ENCODE results near the gene FBXO47. TPM values are rescaled to one million over a fixed set of nuclear protein-coding genes. Genes with fewer than 3 reads are reported as not detected.
A peak's percentile ranks its signal among the peaks of the same experiment; 100 is the strongest.

FBXO47 gene
- total and polyA plus RNA-seq, 5 donors: not detected

DNA sequence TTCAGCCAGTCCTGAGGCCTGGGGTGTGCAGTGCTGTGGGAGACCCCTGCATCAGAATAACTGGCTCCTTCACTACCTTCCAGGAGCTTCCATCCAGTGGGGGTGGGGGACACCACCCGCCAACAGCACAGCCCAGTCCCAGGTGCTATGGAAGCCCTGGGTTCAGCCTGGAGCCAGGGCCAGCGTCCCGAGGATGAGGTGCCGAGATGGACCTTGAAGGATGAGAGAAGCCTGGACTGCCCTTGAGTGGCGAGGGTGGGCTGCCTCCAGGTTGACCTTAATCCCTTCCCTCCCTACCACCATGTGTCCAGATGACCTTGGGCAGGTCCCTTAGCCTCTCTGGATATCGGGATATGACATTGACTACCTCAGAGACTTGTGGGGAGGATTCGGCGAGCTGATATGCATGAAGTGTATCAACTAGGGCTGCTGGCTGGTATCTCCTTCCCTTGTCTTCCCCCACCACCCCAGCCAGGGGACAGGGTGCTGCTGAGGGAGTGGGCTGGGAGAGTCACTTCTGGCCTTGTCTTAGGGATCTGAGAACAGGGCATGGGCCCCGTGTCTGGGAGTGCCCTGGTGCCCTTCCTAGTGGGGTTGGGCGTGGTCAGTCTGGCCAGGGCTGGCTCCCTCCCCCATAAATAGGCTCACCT lies 56.0 kb downstream of the FBXO47 start:
- intact Hi-C loops (cut with DNase I): no loop called here
- Histone ChIP-seq H3K4me3 (ENCODE audit: low read length) (no peak overlapping the region), H3K27me3 (ENCODE audit: control insufficient read depth, insufficient read depth) (no peaks in the 10 kb centered on the region), H3K4me1 (ENCODE audit: control insufficient read depth, insufficient read depth, low read length) (peaks cover 15% of the 10 kb centered on the region), H3K9me3 (ENCODE audit: control insufficient read depth, low read length) (no peaks in the 10 kb centered on the region), H3K27ac (ENCODE audit: low read length) (no peak overlapping the region)
- WGBS: 81% methylated on average over 10 of the region's 10 CpGs
- no peak for ATAC-seq
- DNase-seq: peak in 2 of 3 donors; percentile 18 to 41

DNA sequence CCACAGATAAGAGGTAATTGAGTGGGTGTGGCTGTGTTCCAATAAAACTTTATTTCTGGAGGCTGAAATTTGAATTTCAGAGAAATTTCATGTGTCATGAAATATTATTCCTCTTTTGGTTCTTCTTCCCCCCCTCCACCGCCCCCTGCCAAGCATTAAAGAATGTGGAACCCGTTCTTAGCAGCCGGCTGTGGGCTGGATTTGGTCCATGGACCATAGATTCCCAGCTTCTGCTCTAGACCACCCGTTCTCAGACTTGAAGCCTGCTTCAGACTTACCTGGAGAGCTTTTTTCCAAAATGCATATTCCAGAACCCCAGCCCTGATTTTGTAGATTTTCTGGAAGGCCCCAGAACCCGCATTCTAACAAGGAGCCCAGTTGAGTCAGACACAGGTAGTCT lies 56.9 kb downstream of the FBXO47 start:
- peaks cover 15% of the 10 kb centered on the region for H3K4me1 ChIP-seq (ENCODE audit: control insufficient read depth, insufficient read depth, low read length)
- H3K27me3 ChIP-seq (ENCODE audit: control insufficient read depth, insufficient read depth): no peaks in the 10 kb centered on the region
- intact Hi-C loops (cut with DNase I): no loop called here
- no peaks in the 10 kb centered on the region for H3K9me3 ChIP-seq (ENCODE audit: control insufficient read depth, low read length)
- peak in 1 of 3 donors; percentile 6 for DNase-seq
- WGBS: 70% methylated on average over 5 of the region's 5 CpGs
- no peak for ATAC-seq
- H3K4me3 ChIP-seq (ENCODE audit: low read length): no peak overlapping the region
- H3K27ac ChIP-seq (ENCODE audit: low read length): no peak overlapping the region

GRCh38 chr17:38908676-38909181 lies 58.5 kb downstream of the FBXO47 start:
- H3K27me3 ChIP-seq (ENCODE audit: control insufficient read depth, insufficient read depth): no peaks in the 10 kb centered on the region
- peaks cover 15% of the 10 kb centered on the region for H3K4me1 ChIP-seq (ENCODE audit: control insufficient read depth, insufficient read depth, low read length)
- WGBS: 29% methylated on average over 8 of the region's 8 CpGs
- intact Hi-C loops (cut with DNase I): no loop called here
- DNase-seq (peak in 2 of 3 donors; percentile 61 to 63), ATAC-seq (peak; percentile 25 to 58)
- H3K4me3 ChIP-seq (ENCODE audit: low read length): no peak overlapping the region
- peak overlapping the region; percentile 25 for H3K27ac ChIP-seq (ENCODE audit: low read length)
- no peaks in the 10 kb centered on the region for H3K9me3 ChIP-seq (ENCODE audit: control insufficient read depth, low read length)

- ATAC-seq (peak in 1 of 2 donors; percentile 16), DNase-seq (peak in 2 of 3 donors; percentile 52 to 54)
- peak overlapping the region; percentile 26 for H3K27ac ChIP-seq (ENCODE audit: low read length)
- 64% methylated on average over 15 of the region's 15 CpGs for WGBS
- H3K27me3 ChIP-seq (ENCODE audit: control insufficient read depth, insufficient read depth): no peaks in the 10 kb centered on the region
- no peak overlapping the region for H3K4me3 ChIP-seq (ENCODE audit: low read length)
- H3K4me1 ChIP-seq (ENCODE audit: control insufficient read depth, insufficient read depth, low read length): peaks cover 15% of the 10 kb centered on the region
- intact Hi-C loops (cut with DNase I): no loop called here
- no peaks in the 10 kb centered on the region for H3K9me3 ChIP-seq (ENCODE audit: control insufficient read depth, low read length)
Observed at GRCh38 chr17:38907930-38908675, 59.1 kb downstream of the FBXO47 start.

- Histone ChIP-seq H3K4me3 (ENCODE audit: low read length) (no peak overlapping the region), H3K9me3 (ENCODE audit: control insufficient read depth, low read length) (no peaks in the 10 kb centered on the region), H3K27ac (ENCODE audit: low read length) (no peak overlapping the region), H3K27me3 (ENCODE audit: control insufficient read depth, insufficient read depth) (no peaks in the 10 kb centered on the region), H3K4me1 (ENCODE audit: control insufficient read depth, insufficient read depth, low read length) (peaks cover 8% of the 10 kb centered on the region)
- DNase-seq (peak in 2 of 3 donors; percentile 19 to 28), ATAC-seq (no peak)
- WGBS: 68% methylated on average over 7 of the region's 7 CpGs
- intact Hi-C loops (cut with DNase I): no loop called here
Observed at GRCh38 chr17:38906460-38907228, 60.6 kb downstream of the FBXO47 start.

- Histone ChIP-seq H3K9me3 (ENCODE audit: control insufficient read depth, low read length) (no peaks in the 10 kb centered on the region), H3K4me3 (ENCODE audit: low read length) (no peak overlapping the region), H3K27ac (ENCODE audit: low read length) (no peak overlapping the region), H3K27me3 (ENCODE audit: control insufficient read depth, insufficient read depth) (no peaks in the 10 kb centered on the region), H3K4me1 (ENCODE audit: control insufficient read depth, insufficient read depth, low read length) (peaks cover 18% of the 10 kb centered on the region)
- ATAC-seq: no peak
- DNase-seq: peak in 2 of 3 donors; percentile 26 to 27
- WGBS: 84% methylated on average over 10 of the region's 10 CpGs
- intact Hi-C loops (cut with DNase I): no loop called here
Observed at GRCh38 chr17:38905375-38905774, 61.8 kb downstream of the FBXO47 start.

- WGBS: 95% methylated on average over 3 of the region's 3 CpGs
- ATAC-seq (no peak), DNase-seq (no peak)
- H3K9me3 ChIP-seq (ENCODE audit: control insufficient read depth, low read length): no peaks in the 10 kb centered on the region
- peaks cover 18% of the 10 kb centered on the region for H3K4me1 ChIP-seq (ENCODE audit: control insufficient read depth, insufficient read depth, low read length)
- intact Hi-C loops (cut with DNase I): no loop called here
- H3K4me3 ChIP-seq (ENCODE audit: low read length): no peak overlapping the region
- H3K27me3 ChIP-seq (ENCODE audit: control insufficient read depth, insufficient read depth): no peaks in the 10 kb centered on the region
- no peak overlapping the region for H3K27ac ChIP-seq (ENCODE audit: low read length)
Observed at GRCh38 chr17:38904892-38905291, 62.3 kb downstream of the FBXO47 start.

- 88% methylated on average over 6 of the region's 6 CpGs for WGBS
- ATAC-seq: no peak
- Histone ChIP-seq H3K27me3 (ENCODE audit: control insufficient read depth, insufficient read depth) (no peaks in the 10 kb centered on the region), H3K9me3 (ENCODE audit: control insufficient read depth, low read length) (no peaks in the 10 kb centered on the region), H3K4me1 (ENCODE audit: control insufficient read depth, insufficient read depth, low read length) (peaks cover 23% of the 10 kb centered on the region), H3K4me3 (ENCODE audit: low read length) (no peak overlapping the region), H3K27ac (ENCODE audit: low read length) (no peak overlapping the region)
- peak in 1 of 3 donors; percentile 2 for DNase-seq
- intact Hi-C loops (cut with DNase I): no loop called here
Observed at GRCh38 chr17:38903404-38903803, 63.8 kb downstream of the FBXO47 start.

- intact Hi-C loops (cut with DNase I): no loop called here
- WGBS: 10% methylated on average over 10 of the region's 10 CpGs
- peak overlapping the region; percentile 44 for H3K27ac ChIP-seq (ENCODE audit: low read length)
- peaks cover 40% of the 10 kb centered on the region for H3K4me1 ChIP-seq (ENCODE audit: control insufficient read depth, insufficient read depth, low read length)
- peak; percentile 72 to 75 for ATAC-seq
- H3K9me3 ChIP-seq (ENCODE audit: control insufficient read depth, low read length): no peaks in the 10 kb centered on the region
- no peak overlapping the region for H3K4me3 ChIP-seq (ENCODE audit: low read length)
- no peaks in the 10 kb centered on the region for H3K27me3 ChIP-seq (ENCODE audit: control insufficient read depth, insufficient read depth)
- peak in 2 of 3 donors; percentile 66 to 69 for DNase-seq
Observed at GRCh38 chr17:38900978-38901656, 66.1 kb downstream of the FBXO47 start.

- intact Hi-C loops (cut with DNase I): no loop called here
- DNase-seq: no peak
- H3K27ac ChIP-seq (ENCODE audit: low read length): no peak overlapping the region
- H3K27me3 ChIP-seq (ENCODE audit: control insufficient read depth, insufficient read depth): no peaks in the 10 kb centered on the region
- H3K9me3 ChIP-seq (ENCODE audit: control insufficient read depth, low read length): no peaks in the 10 kb centered on the region
- no peak for ATAC-seq
- peaks cover 40% of the 10 kb centered on the region for H3K4me1 ChIP-seq (ENCODE audit: control insufficient read depth, insufficient read depth, low read length)
- 80% methylated on average over 5 of the region's 5 CpGs for WGBS
- no peak overlapping the region for H3K4me3 ChIP-seq (ENCODE audit: low read length)
Observed at GRCh38 chr17:38899421-38899820, 67.8 kb downstream of the FBXO47 start.

Measured in right cardiac atrium (tissue), 5 donors.